ENCODE data around the gene VPS11. TPM values are rescaled to one million over a fixed set of nuclear protein-coding genes. Genes with fewer than 3 reads are reported as not detected.

VPS11 gene
- total RNA-seq, 2 experiments from 2014 or later = 76.4 to 84.3 TPM

DNA sequence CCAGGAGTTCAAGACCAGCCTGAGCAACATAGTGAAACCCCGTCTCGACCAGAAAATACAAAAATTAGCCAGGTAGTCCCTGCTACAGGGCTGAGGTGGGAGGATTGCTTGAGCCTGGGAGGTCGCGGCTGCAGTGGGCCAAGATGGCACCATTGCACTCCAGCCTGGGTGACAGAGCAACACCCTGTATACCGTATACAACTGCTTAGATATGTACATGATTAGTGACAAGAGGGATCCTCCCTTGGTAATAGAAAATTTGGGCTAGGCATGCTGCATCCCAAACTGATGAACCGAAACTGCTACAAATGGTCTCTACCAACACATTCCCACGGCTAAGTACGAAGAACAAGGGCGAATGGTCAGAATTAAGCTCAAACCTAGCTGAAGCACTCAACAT, 24.7 kb upstream of the VPS11 start:
- H3K9me3 ChIP-seq (ENCODE audit: control insufficient read depth in 1 of 2, insufficient read depth in 1 of 2, low read length in 2 of 2) = no peaks in the 10 kb centered on the region
- ATAC-seq (ENCODE audit: poor library complexity) (no peak), DNase-seq (no peak)
- peaks cover 30% of the 10 kb centered on the region for H3K36me3 ChIP-seq (ENCODE audit: insufficient read depth, low read length)
- ChIA-PET POLR2A (interaction anchor here (0.6 to 1.1 kb wide), 4 partner anchors 20 to 91 kb away, joined by 3 to 4 read pairs (median 3); partner anchors contain the start of genes RPS25 and TRAPPC4), CTCF (no interaction called here)
- H3K9me3 Mint-ChIP-seq = no peaks in the 10 kb centered on the region
- no peaks in the 10 kb centered on the region for H3K27me3 Mint-ChIP-seq
- no peaks in the 10 kb centered on the region for H3K4me1 ChIP-seq (ENCODE audit: insufficient read depth, low read length)
- intact Hi-C loops (cut with DNase I, micrococcal nuclease) = no loop called here
- no peak overlapping the region for H3K4me3 ChIP-seq (ENCODE audit: low read length)
- TF ChIP-seq, protein P1, sequence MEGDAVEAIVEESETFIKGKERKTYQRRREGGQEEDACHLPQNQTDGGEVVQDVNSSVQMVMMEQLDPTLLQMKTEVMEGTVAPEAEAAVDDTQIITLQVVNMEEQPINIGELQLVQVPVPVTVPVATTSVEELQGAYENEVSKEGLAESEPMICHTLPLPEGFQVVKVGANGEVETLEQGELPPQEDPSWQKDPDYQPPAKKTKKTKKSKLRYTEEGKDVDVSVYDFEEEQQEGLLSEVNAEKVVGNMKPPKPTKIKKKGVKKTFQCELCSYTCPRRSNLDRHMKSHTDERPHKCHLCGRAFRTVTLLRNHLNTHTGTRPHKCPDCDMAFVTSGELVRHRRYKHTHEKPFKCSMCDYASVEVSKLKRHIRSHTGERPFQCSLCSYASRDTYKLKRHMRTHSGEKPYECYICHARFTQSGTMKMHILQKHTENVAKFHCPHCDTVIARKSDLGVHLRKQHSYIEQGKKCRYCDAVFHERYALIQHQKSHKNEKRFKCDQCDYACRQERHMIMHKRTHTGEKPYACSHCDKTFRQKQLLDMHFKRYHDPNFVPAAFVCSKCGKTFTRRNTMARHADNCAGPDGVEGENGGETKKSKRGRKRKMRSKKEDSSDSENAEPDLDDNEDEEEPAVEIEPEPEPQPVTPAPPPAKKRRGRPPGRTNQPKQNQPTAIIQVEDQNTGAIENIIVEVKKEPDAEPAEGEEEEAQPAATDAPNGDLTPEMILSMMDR (IDR thresholded peaks at IDR 0.05) = no peak
- no peaks in the 10 kb centered on the region for H3K27me3 ChIP-seq (ENCODE audit: control insufficient read depth in 1 of 2, insufficient read depth in 2 of 2, low read length in 2 of 2)
- no peaks in the 10 kb centered on the region for H3K4me1 Mint-ChIP-seq (ENCODE audit: low read depth)
- peaks cover 32% of the 10 kb centered on the region for H3K36me3 Mint-ChIP-seq (ENCODE audit: low read depth)
- H3K27ac ChIP-seq (ENCODE audit: low read depth in 1 of 2, low read length in 2 of 2) = no peak overlapping the region
- no peak overlapping the region for H3K4me3 Mint-ChIP-seq
- H3K27ac Mint-ChIP-seq = no peak overlapping the region

DNA sequence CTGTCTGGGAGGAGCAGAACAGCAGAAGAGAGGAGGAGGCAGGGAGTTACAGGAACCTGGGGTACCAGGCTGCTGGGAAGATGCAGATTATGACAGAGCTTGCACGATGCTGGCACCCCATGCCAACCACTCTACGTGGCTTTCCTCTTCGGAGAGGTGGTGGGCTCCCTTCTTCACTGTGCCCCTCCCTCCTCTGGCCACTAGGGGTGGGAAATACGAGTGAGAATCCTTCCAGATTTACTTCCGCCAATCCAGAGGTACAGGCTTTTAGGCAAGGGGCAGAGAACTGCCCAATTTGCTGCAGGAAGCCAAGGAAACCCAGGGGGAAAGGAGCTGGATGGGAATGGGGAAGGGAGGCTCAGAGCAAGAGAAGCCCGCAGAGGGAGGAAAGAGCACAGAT, 22.9 kb upstream of the VPS11 start:
- TF ChIP-seq, protein P1 (IDR thresholded peaks at IDR 0.05) = no peak
- Mint-ChIP-seq H3K4me3 (no peak overlapping the region), H3K27ac (no peak overlapping the region), H3K4me1 (ENCODE audit: low read depth) (peaks cover 3% of the 10 kb centered on the region), H3K36me3 (ENCODE audit: low read depth) (peaks cover 48% of the 10 kb centered on the region), H3K27me3 (no peaks in the 10 kb centered on the region), H3K9me3 (no peaks in the 10 kb centered on the region)
- DNase-seq = no peak
- Histone ChIP-seq H3K27me3 (ENCODE audit: control insufficient read depth in 1 of 2, insufficient read depth in 2 of 2, low read length in 2 of 2) (no peaks in the 10 kb centered on the region), H3K4me1 (ENCODE audit: insufficient read depth, low read length) (no peaks in the 10 kb centered on the region), H3K27ac (ENCODE audit: low read depth in 1 of 2, low read length in 2 of 2) (no peak overlapping the region), H3K9me3 (ENCODE audit: control insufficient read depth in 1 of 2, insufficient read depth in 1 of 2, low read length in 2 of 2) (no peaks in the 10 kb centered on the region), H3K4me3 (ENCODE audit: low read length) (no peak overlapping the region), H3K36me3 (ENCODE audit: insufficient read depth, low read length) (peaks cover 48% of the 10 kb centered on the region)
- ChIA-PET POLR2A (no interaction called here), CTCF (no interaction called here)
- intact Hi-C loops (cut with DNase I, micrococcal nuclease) = no loop called here
- no peak for ATAC-seq (ENCODE audit: poor library complexity)

DNA sequence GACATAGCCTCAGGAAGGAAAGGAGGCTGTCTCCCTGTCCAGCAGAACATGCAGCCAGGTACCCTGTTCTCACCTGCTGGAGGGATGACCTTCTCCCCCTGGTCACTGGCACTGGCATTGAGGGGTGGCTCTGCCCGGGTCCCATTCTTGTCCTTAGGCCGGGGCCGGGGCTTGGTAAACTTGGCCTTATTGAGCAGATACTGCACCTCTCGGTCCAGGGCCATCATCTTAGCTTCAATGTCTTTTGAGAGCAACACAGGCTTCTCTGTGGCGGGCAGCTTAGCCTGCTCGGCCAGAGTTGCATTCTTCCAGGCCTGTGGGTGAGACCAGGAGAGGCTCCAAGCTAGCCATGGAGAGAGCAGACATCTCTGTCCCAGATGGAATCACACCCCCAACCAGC, 21.1 kb upstream of the VPS11 start:
- Histone ChIP-seq H3K36me3 (ENCODE audit: insufficient read depth, low read length) (peaks cover 65% of the 10 kb centered on the region), H3K27ac (ENCODE audit: low read depth in 1 of 2, low read length in 2 of 2) (no peak overlapping the region), H3K4me1 (ENCODE audit: insufficient read depth, low read length) (peaks cover 4% of the 10 kb centered on the region), H3K27me3 (ENCODE audit: control insufficient read depth in 1 of 2, insufficient read depth in 2 of 2, low read length in 2 of 2) (no peaks in the 10 kb centered on the region), H3K9me3 (ENCODE audit: control insufficient read depth in 1 of 2, insufficient read depth in 1 of 2, low read length in 2 of 2) (no peaks in the 10 kb centered on the region), H3K4me3 (ENCODE audit: low read length) (no peak overlapping the region)
- Mint-ChIP-seq H3K36me3 (ENCODE audit: low read depth) (peaks cover 66% of the 10 kb centered on the region), H3K27me3 (no peaks in the 10 kb centered on the region), H3K4me3 (no peak overlapping the region), H3K27ac (no peak overlapping the region), H3K4me1 (ENCODE audit: low read depth) (peaks cover 4% of the 10 kb centered on the region), H3K9me3 (no peaks in the 10 kb centered on the region)
- intact Hi-C loops (cut with DNase I, micrococcal nuclease) = no loop called here
- DNase-seq (no peak), ATAC-seq (ENCODE audit: poor library complexity) (no peak)
- ChIA-PET CTCF (interaction anchor here (0.6 kb wide), 1 partner anchor 85 kb away, joined by 3 read pairs; no protein-coding TSS in a partner anchor), POLR2A (no interaction called here)
- TF ChIP-seq, protein P1 (IDR thresholded peaks at IDR 0.05) = no peak

Measured in CD4-positive, alpha-beta T cell (primary cell).